NCI-H1105 (cell line): Measurements from ENCODE around the gene DPM3.
A peak's percentile ranks its signal among the peaks of the same experiment; 100 is the strongest.
"Not testable (repeated sequence)": the region's sequence is repeated elsewhere in the genome, so short reads cannot be mapped to it uniquely, and the experiment has no call there.

ENCODE experiments used
- DNase-seq: peaks from one replicate; lab custom pipeline; 2025; lab: John Stamatoyannopoulos, UW

Gene DPM3

GRCh38 chr1:155139895-155140629 is at the start of gene DPM3:
TSS of gene DPM3 (minus strand) at chr1:155140531. CDS start at chr1:155140240, 291 bp downstream.
- peak; percentile 78 for DNase-seq

GRCh38 chr1:155189926-155190325 is 49.6 kb upstream of the DPM3 start:
- not testable (repeated sequence) for DNase-seq

GRCh38 chr1:155188268-155188667 is 47.9 kb upstream of the DPM3 start:
- DNase-seq, result no peak

GRCh38 chr1:155187456-155187891 is 47.1 kb upstream of the DPM3 start:
- DNase-seq, result no peak

- no peak for DNase-seq
Measured at GRCh38 chr1:155186794-155187455, 46.6 kb upstream of the DPM3 start.

- DNase-seq, result peak; percentile 80
Measured at GRCh38 chr1:155186067-155186793, 45.9 kb upstream of the DPM3 start.

- no peak for DNase-seq
Measured at GRCh38 chr1:155185783-155186066, 45.4 kb upstream of the DPM3 start.

GRCh38 chr1:155184835-155185782 is 44.8 kb upstream of the DPM3 start:
- DNase-seq, result no peak

- no peak for DNase-seq
Measured at GRCh38 chr1:155184351-155184811, 44.0 kb upstream of the DPM3 start.

GRCh38 chr1:155183775-155184221 is 43.5 kb upstream of the DPM3 start:
- DNase-seq, result no peak

GRCh38 chr1:155182052-155182550 is 41.8 kb upstream of the DPM3 start:
- DNase-seq, result no peak

- no peak for DNase-seq
Measured at GRCh38 chr1:155181371-155182051, 41.2 kb upstream of the DPM3 start.

GRCh38 chr1:155179112-155180031 is 39.0 kb upstream of the DPM3 start:
- DNase-seq, result no peak

- no peak for DNase-seq
Measured at GRCh38 chr1:155178441-155179111, 38.2 kb upstream of the DPM3 start.

- no peak for DNase-seq
Measured at GRCh38 chr1:155177918-155178281, 37.6 kb upstream of the DPM3 start.

GRCh38 chr1:155177192-155177917 is 37.0 kb upstream of the DPM3 start:
- no peak for DNase-seq

GRCh38 chr1:155176544-155177071 is 36.3 kb upstream of the DPM3 start:
- peak; percentile 75 for DNase-seq

- no peak for DNase-seq
Measured at GRCh38 chr1:155175927-155176371, 35.6 kb upstream of the DPM3 start.
